HG03066 (cell line): ENCODE measurements around the gene CMTM1.
A peak's percentile ranks its signal among the peaks of the same experiment; 100 is the strongest.

Experiments used
- ATAC-seq: cut with Tn5 transposase; IDR thresholded peaks from one replicate; pipeline ENCODE4 v1.9.1; 2021; ENCODE audit warnings: low read depth; ENCODE audit not compliant: unreplicated experiment

The CMTM1 gene, protein sequence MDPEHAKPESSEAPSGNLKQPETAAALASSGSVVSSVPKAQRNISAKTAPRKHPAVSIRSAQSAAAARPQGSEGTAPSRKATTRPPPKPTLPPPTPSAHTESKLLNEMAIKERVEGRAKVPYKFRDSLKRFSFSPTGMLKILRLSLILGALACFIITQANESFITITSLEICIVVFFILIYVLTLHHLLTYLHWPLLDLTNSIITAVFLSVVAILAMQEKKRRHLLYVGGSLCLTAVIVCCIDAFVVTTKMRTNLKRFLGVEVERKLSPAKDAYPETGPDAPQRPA

DNA sequence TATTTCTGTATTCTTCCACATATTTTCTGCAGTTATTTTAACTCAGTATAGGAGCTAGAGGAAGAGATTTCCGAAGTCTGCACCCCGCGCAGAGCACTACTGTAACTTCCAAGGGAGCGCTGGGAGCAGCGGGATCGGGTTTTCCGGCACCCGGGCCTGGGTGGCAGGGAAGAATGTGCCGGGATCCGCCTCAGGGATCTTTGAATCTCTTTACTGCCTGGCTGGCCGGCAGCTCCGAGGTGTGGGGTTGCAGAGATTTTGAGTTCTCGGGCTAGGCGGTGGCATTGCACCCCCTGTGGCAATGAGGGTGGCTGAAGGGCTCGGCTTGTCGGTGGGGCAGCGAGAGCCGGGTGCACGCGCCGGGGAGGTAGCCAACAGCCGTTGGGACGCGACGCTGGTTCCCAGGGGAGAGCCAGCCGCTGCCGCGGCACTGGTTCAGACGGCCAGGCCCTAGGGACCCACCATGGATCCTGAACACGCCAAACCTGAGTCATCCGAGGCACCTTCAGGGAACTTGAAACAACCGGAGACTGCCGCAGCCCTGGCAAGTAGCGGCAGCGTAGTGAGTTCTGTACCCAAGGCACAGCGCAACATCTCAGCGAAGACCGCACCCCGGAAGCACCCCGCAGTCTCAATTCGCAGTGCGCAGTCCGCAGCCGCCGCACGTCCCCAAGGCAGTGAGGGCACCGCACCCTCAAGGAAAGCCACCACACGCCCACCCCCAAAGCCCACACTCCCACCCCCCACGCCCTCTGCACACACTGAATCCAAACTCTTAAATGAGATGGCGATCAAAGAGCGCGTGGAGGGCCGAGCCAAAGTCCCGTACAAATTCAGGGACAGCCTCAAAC is at the start of gene CMTM1:
Gene CMTM1 (plus strand): TSS at position 389 of the 851 bp plus-strand sequence. CDS start 75 bp downstream, at position 464.
- ATAC-seq = no peak

DNA sequence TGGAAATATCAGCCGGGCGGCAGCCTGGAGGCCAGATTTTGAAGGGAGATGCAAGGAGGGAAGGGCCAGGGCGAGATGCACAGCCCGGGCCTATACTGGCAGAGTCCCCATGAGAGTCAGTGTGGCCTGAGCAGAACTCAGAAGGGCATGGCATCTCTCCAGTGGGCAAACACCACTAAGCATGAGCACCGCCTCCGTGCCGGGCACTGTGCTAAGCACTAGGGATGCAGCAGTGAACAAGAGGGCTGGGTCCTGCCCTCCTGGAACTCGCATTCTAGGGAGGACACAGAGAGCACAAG is 49.8 kb upstream of the CMTM1 start:
- ATAC-seq = peak; percentile 7

DNA sequence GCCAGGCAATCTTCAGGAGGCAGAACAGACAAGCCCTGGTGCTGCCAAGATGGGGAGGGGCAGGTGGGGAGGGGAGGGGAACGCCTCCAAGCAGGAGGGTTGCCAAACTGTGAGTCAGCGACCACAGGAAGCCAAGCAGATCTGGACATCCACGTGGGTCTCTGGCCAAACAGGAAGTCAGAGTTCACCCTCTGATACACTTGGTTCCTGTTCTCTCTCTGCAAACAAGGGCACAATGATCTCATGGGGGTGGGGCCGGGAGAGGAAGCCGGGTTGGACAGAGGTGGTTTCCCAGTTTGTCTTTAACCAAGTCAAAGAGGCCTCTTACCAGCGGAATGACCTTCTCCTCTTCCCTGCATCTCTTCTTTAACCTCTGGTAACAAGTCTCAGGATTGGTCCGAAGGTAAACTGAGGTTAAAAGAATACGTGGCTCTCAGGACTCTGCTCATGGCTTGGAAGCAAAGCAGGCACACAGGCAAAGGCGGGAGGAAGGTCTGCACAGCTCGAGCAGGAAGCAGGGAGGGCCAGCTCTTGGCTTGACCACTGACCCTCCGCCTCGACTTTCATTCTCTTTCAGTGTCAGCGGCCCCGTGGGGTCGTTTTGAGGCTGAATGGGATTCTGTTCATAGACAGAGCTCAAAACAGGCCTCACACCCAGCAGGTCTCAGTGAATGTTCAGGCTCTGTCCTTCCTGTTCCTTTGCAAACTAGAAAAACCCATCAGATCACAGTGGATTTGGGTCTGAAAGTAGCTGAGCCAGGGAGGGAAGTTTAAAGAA is 49.2 kb upstream of the CMTM1 start:
- peak; percentile 98 for ATAC-seq

DNA sequence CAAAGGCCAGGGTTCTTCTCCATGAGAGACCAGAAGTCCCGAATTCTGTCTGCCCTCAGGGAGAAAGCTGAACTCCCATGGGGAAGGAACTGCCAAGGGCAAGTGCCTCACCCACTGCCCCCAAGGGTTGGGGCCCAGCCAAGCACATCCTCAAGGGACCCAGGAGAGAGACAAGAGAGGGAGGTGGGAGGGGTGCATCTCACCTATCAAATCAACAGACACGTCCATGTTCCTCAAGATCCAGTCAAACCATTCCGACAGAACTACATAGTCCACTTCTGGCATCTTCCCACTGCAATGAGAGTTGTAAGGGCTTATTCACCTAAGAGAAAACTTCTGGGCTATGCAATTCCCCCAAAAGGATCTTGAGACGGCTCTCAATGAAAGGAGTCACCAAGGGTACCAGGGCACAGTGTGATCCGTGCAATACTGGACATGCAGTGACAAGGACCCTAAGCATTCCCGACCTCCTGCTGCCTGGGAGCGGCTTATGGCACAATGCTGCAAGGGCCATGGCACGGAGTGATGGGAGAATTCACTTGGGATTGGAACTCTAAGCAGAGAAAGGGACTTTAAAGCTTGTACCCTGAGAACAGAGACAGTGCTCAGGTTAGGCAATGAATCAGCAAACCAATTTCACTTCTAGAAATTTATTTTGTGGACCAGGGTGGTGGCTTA is 48.5 kb upstream of the CMTM1 start:
- no peak for ATAC-seq

DNA sequence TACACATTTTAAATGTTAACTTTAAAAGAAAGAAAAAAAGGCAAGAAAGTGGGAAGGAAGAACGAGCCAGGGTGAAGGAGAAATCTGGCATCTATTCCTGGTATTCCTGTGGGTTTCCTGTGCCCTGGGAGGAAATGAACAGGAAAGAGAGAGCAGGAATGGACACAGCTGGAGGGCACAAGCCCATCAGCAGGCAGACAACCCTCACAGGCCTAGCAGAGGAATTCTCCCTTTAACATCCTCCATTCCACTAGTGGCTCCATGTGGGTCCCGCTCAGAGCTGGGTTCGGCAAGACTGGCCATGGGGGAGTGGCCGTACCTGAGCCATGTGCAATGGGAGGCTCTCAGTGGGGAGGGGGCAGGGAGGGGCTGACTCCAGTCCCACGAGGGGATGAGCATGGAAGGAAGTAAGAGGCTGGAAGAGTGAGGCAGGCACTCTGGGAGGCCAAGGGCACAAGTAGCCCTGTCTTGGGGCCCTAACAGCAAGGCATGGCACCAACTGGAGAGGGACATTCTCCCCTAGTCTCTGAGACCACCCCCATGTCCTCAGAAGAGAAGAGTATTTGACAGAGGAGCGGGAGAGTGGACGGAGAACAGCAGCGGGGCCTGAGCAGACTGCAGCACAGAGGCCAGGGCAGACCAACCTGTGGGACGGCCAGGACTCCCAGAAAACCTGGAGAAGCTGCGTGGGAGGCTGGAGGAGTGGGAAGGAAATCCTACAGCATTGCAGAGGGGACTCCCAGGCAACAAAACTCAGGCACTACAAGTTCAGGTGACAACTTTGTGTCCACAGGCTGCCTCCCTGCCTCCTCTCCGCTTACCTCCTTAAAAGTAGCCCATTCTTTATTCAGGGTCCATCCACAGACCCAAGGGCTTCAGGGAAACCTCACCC is 46.5 kb upstream of the CMTM1 start:
- no peak for ATAC-seq

DNA sequence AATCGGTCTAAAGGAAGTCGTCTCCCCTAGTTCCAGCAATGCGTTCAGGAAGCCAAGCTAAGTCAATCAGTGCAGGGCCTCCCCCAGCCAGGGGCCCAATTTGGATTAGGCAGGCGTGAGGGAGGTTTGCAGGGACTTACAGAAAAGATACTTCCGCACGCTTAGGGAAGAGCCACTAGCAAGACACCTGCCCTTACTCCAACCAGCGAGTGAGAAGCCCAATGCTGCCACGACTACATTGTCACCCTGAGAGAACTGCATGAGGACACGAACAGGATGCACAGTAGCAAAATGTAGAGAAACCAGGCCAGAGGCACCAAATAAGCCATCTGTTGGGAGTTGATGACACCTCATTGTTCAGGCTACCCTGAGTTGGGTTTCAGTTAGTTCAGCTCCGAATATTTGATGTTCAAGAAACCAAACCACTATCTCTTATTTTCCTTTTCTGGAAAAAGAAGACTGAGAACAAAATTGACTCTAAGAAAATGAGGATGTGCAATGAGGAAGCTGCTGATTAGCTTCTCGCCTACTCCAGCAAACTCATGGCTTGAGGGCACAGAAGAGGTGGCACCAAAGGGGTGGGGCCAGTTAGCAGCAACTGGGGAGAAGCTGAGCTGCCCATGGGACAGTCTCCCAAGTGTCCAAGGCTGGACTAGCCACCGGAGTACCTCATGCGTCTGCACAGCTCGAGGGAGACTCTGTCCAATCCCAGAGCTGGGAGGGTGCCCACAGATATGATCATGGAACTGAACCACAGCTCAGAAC is 45.7 kb upstream of the CMTM1 start:
- no peak for ATAC-seq

DNA sequence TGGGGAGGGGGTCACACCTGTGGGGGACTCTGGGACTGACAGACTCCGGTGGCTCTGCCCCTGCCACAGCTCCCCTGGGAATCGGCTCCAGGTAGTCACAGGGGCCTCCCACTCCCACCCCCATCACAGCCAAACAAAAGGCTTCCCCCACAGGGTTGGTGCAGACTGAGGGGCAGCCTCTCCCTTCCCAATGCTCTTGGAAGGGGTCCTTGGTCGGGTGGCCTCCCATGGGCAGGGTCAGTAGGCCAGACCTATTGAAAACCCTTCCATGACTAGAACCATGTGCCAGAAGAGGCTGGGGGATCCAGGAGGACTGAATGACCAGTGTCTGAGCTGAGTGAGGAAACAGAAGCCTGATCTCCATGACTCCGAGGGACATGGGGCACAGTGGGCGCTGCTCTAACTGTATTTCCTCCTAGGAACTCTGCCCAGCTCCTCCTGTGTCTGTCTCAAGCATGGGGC is 45.0 kb upstream of the CMTM1 start:
- no peak for ATAC-seq

DNA sequence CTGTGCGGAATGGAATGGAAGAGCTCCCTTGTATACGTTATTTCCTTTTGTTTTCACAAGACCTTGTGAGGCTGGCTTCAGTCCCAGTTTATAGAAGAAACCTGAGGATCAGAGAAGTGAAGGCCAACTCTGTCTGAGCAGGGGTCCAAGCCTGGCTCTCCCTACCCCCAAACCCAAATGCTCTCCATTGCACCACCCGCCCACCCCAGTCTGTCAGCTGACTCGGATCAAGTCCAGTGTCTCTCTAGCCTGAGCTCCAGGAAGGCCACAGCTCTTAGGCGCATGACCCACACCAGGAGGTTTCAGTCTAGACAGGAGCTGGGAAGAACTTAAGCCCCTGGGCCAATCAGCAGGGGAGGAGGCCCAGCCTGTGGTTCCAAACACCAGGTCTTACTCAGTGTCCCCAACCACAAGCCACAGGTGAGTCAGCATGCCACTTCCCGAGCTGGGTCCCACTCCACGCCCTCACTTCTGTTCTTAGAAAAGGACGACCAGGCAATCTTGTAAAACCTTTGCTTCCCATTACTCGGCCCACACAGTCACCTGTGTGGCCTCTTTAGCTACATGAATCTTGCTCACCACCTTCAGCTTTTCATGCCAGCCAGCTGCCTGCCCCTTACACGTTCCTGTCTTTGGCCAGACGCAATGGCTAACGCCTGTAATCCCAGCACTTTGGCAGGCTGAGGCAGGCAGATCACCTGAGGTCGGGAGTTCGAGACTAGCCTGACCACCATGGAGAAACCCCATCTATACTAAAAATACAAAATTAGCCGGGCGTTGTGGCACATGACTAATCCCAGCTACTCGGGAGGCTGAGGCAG is 44.1 kb upstream of the CMTM1 start:
- peak; percentile 44 for ATAC-seq

DNA sequence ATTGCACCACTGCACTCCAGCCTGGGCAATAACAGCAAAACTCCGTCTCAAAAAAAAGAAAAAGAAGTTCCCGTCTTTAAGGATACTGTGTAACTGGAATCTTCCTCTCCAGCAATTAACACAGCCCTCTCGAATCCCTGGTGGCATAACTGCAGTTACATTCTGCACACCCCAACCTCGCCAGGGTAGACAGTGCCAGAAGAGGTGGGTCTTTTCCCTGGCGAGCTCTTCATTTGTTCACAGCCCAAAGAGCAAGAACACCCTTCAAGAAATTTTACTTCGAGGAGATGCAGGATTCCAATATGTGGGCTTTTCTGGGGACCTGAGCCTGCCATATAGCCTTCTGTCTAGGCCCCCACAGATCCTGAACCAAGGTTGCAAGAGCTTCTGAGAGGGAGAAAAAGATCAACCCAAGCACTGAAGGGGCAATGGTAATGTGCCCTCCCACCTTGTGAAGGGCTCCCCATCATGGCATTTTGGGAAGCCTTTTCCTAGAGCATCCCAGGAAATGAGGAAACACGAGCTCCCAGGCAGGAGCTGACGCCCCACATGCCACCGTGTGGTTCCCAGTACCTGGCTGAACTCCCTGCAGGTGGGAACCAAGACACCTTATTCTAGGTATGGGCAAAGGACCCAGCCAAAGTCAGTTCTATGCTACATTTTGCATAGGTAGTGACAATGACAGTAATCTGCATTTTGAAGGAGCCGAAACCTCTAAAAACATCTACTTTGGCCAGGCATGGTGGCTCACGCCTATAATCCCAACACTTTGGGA is 43.2 kb upstream of the CMTM1 start:
- no peak for ATAC-seq

DNA sequence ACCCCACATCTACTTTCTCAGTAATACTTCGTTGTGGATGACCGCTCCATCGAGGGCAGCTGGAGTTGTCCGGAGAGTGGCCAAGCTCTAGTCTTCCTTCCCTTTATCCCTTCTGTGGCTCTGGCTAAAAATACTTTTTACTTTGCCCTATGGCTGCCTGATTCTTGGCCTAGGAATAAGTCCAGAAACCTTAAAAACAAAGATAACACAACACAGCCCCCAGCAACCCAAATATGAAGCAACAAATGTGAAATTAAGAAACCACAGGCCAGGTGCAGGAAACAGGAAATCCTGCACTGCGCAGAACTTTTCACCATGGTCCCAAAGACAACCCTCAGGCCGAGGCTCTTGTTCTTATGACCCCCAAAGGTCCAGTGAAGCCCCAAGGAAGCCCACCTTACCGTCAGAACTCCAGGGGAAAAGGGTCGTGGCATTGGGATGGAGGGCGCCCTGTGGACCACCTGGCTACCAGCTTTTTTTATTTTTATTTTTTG is 42.3 kb upstream of the CMTM1 start:
- peak; percentile 43 for ATAC-seq

DNA sequence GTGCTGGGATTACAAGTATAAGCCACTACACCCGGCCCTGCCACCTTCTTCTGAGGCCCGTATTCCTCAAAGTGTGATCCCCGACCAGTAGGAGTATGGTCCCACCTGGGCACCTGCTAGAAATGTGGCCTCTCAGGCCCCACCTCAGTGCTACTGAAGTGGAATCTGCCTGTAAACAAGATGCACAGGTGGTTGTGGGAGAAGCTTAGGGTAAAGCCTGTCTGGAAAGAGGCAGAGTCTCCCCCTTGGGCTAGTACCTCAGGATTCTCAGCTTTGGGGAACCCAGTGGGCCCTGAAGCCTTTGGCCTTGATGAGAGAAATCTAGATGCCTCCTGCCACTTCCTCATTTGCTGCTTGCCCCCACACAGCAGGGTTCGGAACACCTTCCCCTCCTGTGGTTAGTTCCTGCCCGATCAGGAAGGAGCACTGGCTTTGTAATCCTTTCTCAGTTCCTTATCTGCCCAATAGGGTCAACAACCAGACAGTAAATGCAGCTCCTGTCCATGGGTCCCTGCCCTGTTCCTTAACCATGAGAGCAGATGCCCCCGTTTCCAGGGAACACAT is 41.6 kb upstream of the CMTM1 start:
- peak; percentile 68 for ATAC-seq

DNA sequence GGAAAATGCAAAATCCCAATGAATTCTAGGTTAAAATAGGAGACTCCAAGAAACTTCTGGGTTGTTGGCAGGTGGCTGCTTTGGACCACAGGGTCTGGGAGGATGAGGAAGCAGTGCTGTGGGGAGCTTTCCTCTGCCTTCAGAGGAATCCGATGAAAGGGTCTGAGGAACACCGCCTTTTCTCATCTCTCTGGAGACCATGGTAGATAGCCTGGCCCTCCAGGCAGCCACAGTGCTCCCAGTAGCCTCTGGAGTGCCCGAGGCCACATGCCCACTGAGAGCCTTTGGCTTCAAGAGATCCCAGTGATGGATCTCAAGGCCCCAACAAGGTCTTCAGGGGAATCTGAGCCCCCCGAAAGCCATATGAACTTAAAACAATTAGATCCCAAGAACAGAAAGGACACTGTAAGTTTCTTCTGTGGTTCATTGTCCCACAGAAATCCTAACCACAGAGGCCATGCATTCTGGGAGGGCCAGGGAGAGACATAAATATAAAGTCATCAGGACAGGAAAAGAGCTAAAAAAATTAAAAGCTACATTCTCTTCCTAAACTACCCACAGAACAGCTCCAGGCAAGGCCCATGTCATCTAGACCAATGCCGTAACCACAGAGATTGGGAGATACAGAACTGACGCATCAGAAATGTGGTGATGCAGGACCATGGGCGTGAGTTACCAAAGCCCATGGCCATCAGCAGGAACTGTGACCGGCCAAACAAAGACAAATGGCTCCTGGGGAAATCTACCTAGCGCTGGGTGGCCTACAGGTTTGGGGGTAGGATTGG is 40.7 kb upstream of the CMTM1 start:
- ATAC-seq = no peak

DNA sequence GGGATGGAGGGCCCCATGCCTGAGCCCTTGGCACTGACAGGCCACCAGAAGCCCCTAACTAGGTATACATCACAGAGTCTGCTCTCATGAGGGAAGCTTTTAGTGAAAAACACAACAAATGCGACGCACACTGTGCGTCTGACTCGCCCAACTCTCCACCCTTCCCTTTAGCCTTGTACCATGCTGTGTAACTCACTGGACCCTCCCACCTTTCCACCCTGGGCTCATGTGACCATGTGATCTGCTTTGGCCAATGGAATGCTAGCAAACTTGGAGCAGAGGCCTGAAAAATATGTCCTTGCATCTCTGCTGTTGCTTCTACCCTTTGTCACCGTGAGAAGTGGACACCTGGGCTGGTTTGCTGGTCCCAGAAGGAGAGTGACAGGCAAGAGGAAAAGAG is 37.9 kb upstream of the CMTM1 start:
- no peak for ATAC-seq

DNA sequence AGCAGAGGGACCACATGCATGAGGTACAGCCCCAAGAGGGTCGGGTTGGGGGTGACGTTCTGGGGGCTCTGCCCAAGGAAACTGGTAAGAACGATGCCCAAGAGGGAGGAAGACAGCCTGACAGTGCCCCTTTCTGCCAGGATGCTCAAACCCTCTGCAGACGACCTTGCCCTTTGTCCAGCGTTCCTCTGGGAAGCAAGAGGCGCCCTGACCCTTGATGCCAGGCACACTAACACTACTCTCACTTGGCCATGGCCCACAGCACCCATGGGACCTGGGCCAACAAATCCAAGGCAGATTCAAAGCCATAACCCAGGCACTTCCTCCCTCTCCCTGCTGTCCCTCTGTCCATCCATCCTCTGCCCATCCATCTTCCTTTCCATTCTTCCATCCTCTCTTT is 36.8 kb upstream of the CMTM1 start:
- ATAC-seq = no peak

DNA sequence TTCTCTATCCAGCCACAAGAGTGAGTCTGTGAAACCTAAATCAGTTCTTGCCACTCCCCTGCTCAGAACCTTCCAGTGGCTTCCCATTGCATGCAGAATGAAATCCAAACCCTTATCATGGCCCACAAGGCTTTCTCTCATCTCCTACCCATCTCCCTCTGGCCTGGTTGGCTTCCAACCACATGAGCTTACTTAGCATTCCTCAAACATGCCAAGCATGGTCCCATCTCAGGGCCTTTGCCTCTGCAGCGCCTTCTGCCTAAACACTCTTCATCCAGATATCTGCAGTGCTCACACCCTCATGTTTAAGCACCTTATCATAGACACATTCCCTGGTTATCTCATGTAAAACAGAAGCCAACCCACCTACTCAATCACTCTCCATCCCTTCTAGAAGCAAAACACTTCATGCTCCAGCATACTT is 31.9 kb upstream of the CMTM1 start:
- ATAC-seq = no peak

DNA sequence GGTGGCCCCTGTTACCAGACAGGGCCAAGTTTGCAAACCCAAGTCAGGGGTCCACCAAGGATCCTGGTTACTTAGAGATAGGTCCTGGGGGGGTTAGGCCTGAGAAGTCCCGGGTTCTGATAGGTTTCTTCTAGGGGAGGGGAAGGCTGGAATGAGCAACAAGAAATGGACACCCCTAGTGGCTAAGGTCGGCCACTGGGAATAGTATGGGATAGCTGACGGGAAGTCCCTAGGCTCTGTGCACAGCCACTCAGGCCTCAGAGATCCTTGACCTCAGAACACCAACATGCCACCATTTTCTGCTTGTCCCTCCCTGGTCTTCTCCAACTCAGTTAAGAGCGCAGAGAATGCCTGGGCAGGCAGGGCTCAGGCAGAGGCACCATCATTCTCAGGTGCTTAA is 29.7 kb upstream of the CMTM1 start:
- no peak for ATAC-seq
